Heart right ventricle (tissue), 16 donors: ENCODE results near the gene CD37. TPM values are rescaled to one million over a fixed set of nuclear protein-coding genes. Genes with fewer than 3 reads are reported as not detected.

ENCODE experiments used
- ATAC-seq, 8 donors: fragments of 200-7000 bp; cut with Tn5 transposase; one replicate each; pipeline ENCODE4 v1.9.1; 2020; ENCODE audit warnings: mild to moderate bottlenecking in 8 of 8, moderate library complexity in 8 of 8, moderate number of reproducible peaks in 1 of 8
- DNase-seq, 2 donors: peaks; one replicate each; pipeline ENCODE4 v3.0.0-alpha.2; 2020
- H3K27ac ChIP-seq, 10 donors: fragments of 200-600 bp; sonication (generic) in 2 of 10; one replicate each; pipeline versions ENCODE4 v1.5.0 to v1.8.0; 2020 to 2022; ENCODE audit warnings: mild to moderate bottlenecking in 3 of 10
- H3K27me3 ChIP-seq, 7 donors: fragments of 200-600 bp; one replicate each; pipeline ENCODE4 v1.8.0; 2021 to 2022; ENCODE audit warnings: mild to moderate bottlenecking in 2 of 7
- H3K36me3 ChIP-seq, 9 donors: fragments of 200-600 bp; sonication (generic) in 1 of 9; one replicate each; pipeline versions ENCODE4 v1.5.0 to v1.8.0; 2020 to 2022; ENCODE audit warnings: mild to moderate bottlenecking in 2 of 9
- H3K4me1 ChIP-seq, 9 donors: fragments of 200-600 bp; sonication (generic) in 1 of 9; one replicate each; pipeline versions ENCODE4 v1.5.0 to v1.8.0; 2020 to 2022; ENCODE audit warnings: mild to moderate bottlenecking in 4 of 9
- H3K4me3 ChIP-seq, 10 donors: fragments of 200-600 bp; sonication (generic) in 2 of 10; one replicate each; pipeline versions ENCODE4 v1.5.0 to v1.8.0; 2020 to 2022; ENCODE audit warnings: mild to moderate bottlenecking in 7 of 10, moderate library complexity in 2 of 10
- H3K9me3 ChIP-seq, 11 donors: fragments of 200-600 bp in 10 of 11; sonication (generic) in 2 of 11; one replicate each; pipeline versions ENCODE4 v1.5.0 to v1.8.0; 2013 to 2022; ENCODE audit warnings: mild to moderate bottlenecking in 2 of 11, control low read depth in 1 of 11, moderate library complexity in 1 of 11
- CTCF ChIP-seq, 9 donors: fragments of 200-600 bp; sonication (generic) in 2 of 9; IDR thresholded peaks; one replicate each; pipeline versions ENCODE4 v1.5.0 to v1.8.0; 2021 to 2022; ENCODE audit warnings: antibody characterized with exemption in 9 of 9, mild to moderate bottlenecking in 5 of 9, moderate library complexity in 1 of 9
- WGBS, 2 donors: extraction: QIAGEN DNeasy Blood & Tissue Kit; methylation state at CpG; one replicate each; pipeline ENCODE4 v1.1.7; 2013; ENCODE audit warnings: inconsistent platforms in 1 of 2; 5-methylcytosine and 5-hydroxymethylcytosine counted together
- intact Hi-C, 10 donors: fragments of 100-400 bp; cut with DNase I; formaldehyde crosslinking; loops; one replicate each; pipeline versions ENCODE4 v1.11.1 to v1.14.2; 2022
- polyA plus RNA-seq, 2 donors: library from polyadenylated mRNA; stranded (reverse); fragments of 200-250 nt; gene quantifications; one replicate each; pipeline ENCODE4 v1.2.3, GENCODE V29; 2013
- total RNA-seq, 10 donors: library from RNA; stranded (reverse); fragmentation: NEBNext Ultra II Directional in 3 of 10; extraction: Animal tissue kit (Norgen Biotek cat#: 25700) in 3 of 10; gene quantifications; one replicate each; pipeline versions ENCODE4 v1.2.1 to v1.2.4, GENCODE V29; 2021 to 2023
- donor health status: Arrhythmogenic right ventricular cardiomyopathy.
- donor health status: ischemic (EF 13 %, LVEDD 7.1; RV severe dilation, severe dysfunction).
- donor health status: healthy with polysubstance abuse.
- donor health status: DM: no; HTN: yes; CAD: no.
- donor health status: DM: no; HTN: no; CAD: no.
- donor health status: ischemic (EF 25% LVEDD 6.9; RV normal size, moderate dysfunction).
- donor health status: ischemic (EF 25% LVEDD 5.7; RV mildly dilated, moderate dysfunction).
- donor health status: healthy.
- donor health status: DM: yes; HTN: yes; CAD: no.
- donor health status: Ischemic cardiomyopathy.
- donor health status: ischemic (EF 35%, LVEDD 5.7; RV mildly dilated, moderate dysfunction).
- donor health status: nonischemic (EF 11% LVEDD 7.7; RV severe dilation, severe dysfunction).
- donor health status: DM: yes; HTN: yes; CAD: no.
- donor health status: PGD.
- donor health status: ischemic (EF 29% LVEDD 5.4; RV normal size, mild dysfunction).
- donor health status: nonischemic (EF 23%, LVEDD 6.1; RV moderate dilation, normal function).

The CD37 gene
- total and polyA plus RNA-seq, 12 donors: 2.0 to 34.2 (median 3.5) TPM

GRCh38 chr19:49340069-49340864 is 5.1 kb downstream of the CD37 start:
- peak overlapping the region; percentile 0 to 88 (median 80) for H3K27ac ChIP-seq
- 24 to 31% methylated on average over 36 of the region's 36 CpGs for WGBS, 2 donors

GRCh38 chr19:49340865-49341718 is 5.9 kb downstream of the CD37 start:
- WGBS, 2 donors: 95% methylated on average over 11 of the region's 11 CpGs
- H3K27me3 ChIP-seq: no peaks in the 10 kb centered on the region
- H3K4me1 ChIP-seq: peaks cover 2 to 35% (median 27%) of the 10 kb centered on the region in 9 donors
- intact Hi-C loops: no loop called here
- peak overlapping the region in 8 of 10 donors; percentile 26 to 88 (median 78) for H3K27ac ChIP-seq
- H3K9me3 ChIP-seq: no peaks in the 10 kb centered on the region
- TF ChIP-seq CTCF (IDR thresholded peaks at IDR 0.05): no peak
- peaks cover 0 to 87% (median 40%) of the 10 kb centered on the region in 9 donors for H3K36me3 ChIP-seq
- ATAC-seq: no peak
- peak overlapping the region in 1 of 10 donors; percentile 52 for H3K4me3 ChIP-seq
- no peak for DNase-seq

More at GRCh38 chr19:49340069-49340864, 5.1 kb downstream of the CD37 start:
- ATAC-seq (peak; percentile 18 to 75 (median 46)), DNase-seq (peak; percentile 81 to 82)
- TF ChIP-seq CTCF (IDR thresholded peaks at IDR 0.05): no peak
- Histone ChIP-seq H3K9me3 (no peaks in the 10 kb centered on the region), H3K27me3 (no peaks in the 10 kb centered on the region), H3K4me3 (peak overlapping the region in 9 of 10 donors; percentile 27 to 63 (median 45)), H3K4me1 (peaks cover 2 to 37% (median 27%) of the 10 kb centered on the region in 9 donors), H3K36me3 (peaks cover 0 to 79% (median 35%) of the 10 kb centered on the region in 9 donors)
- intact Hi-C loops: no loop called here

- intact Hi-C loops: no loop called here
- no peak for DNase-seq
- no peak for ATAC-seq
- no peaks in the 10 kb centered on the region for H3K27me3 ChIP-seq
- H3K9me3 ChIP-seq: no peaks in the 10 kb centered on the region
- 93 to 94% methylated on average over 11 of the region's 11 CpGs for WGBS, 2 donors
- peaks cover 0 to 92% (median 52%) of the 10 kb centered on the region in 9 donors for H3K36me3 ChIP-seq
- no peak overlapping the region for H3K4me3 ChIP-seq
- TF ChIP-seq CTCF (IDR thresholded peaks at IDR 0.05): no peak
- H3K4me1 ChIP-seq: peaks cover 2 to 32% (median 24%) of the 10 kb centered on the region in 9 donors
- H3K27ac ChIP-seq: no peak overlapping the region
Measured at GRCh38 chr19:49342291-49342721, 7.1 kb downstream of the CD37 start.

- no peak for TF ChIP-seq CTCF (IDR thresholded peaks at IDR 0.05)
- Histone ChIP-seq H3K9me3 (no peaks in the 10 kb centered on the region), H3K4me3 (no peak overlapping the region), H3K4me1 (peaks cover 2 to 32% (median 24%) of the 10 kb centered on the region in 9 donors), H3K27me3 (no peaks in the 10 kb centered on the region), H3K27ac (no peak overlapping the region), H3K36me3 (peaks cover 0 to 92% (median 61%) of the 10 kb centered on the region in 9 donors)
- 96% methylated on average over 6 of the region's 7 CpGs for whole genome bisulfite sequencing, 2 donors
- intact Hi-C loops: no loop called here
- DNase-seq (no peak), ATAC-seq (no peak)
Measured at GRCh38 chr19:49343123-49343522, 7.9 kb downstream of the CD37 start.
